ENCODE measurements around the gene TOP3A. TPM values are rescaled to one million over a fixed set of nuclear protein-coding genes. Genes with fewer than 3 reads are reported as not detected.

Gene TOP3A
- total and polyA plus RNA-seq, 3 experiments from 2014 or later = 21.7 to 72.8 (median 69.7) TPM

- no peak overlapping the region for H3K4me3 ChIP-seq (ENCODE audit: low read length)
- no peaks in the 10 kb centered on the region for H3K27me3 ChIP-seq (ENCODE audit: insufficient read depth, low read length, poor library complexity, severe bottlenecking)
- no peaks in the 10 kb centered on the region for H3K4me1 Mint-ChIP-seq
- CTCF ChIA-PET = no interaction called here
- no peaks in the 10 kb centered on the region for H3K9me3 ChIP-seq (ENCODE audit: low read length)
- H3K27ac Mint-ChIP-seq = peak overlapping the region in 2 of 8 donors; percentile 26 to 57
- POLR2A ChIA-PET = no interaction called here
- no peak for DNase-seq
- H3K36me3 ChIP-seq (ENCODE audit: insufficient read depth, low read length) = peaks cover 28% of the 10 kb centered on the region
- H3K36me3 Mint-ChIP-seq = peaks cover 4 to 76% (median 12%) of the 10 kb centered on the region in 3 donors
- H3K9me3 Mint-ChIP-seq = no peaks in the 10 kb centered on the region
- H3K27ac ChIP-seq (ENCODE audit: low read depth, low read length) = no peak overlapping the region
- no peaks in the 10 kb centered on the region for H3K4me1 ChIP-seq (ENCODE audit: insufficient read depth, low read length)
- no peak overlapping the region for H3K4me3 Mint-ChIP-seq
- H3K27me3 Mint-ChIP-seq = no peaks in the 10 kb centered on the region
These were observed 22.9 kb downstream of the TOP3A start for GRCh38 chr17:18291718-18292540.

- no peaks in the 10 kb centered on the region for H3K9me3 Mint-ChIP-seq
- Histone ChIP-seq H3K27ac (ENCODE audit: low read depth, low read length) (no peak overlapping the region), H3K4me3 (ENCODE audit: low read length) (no peak overlapping the region), H3K36me3 (ENCODE audit: insufficient read depth, low read length) (peaks cover 50% of the 10 kb centered on the region), H3K27me3 (ENCODE audit: insufficient read depth, low read length, poor library complexity, severe bottlenecking) (no peaks in the 10 kb centered on the region), H3K4me1 (ENCODE audit: insufficient read depth, low read length) (no peaks in the 10 kb centered on the region), H3K9me3 (ENCODE audit: low read length) (no peaks in the 10 kb centered on the region)
- POLR2A ChIA-PET = no interaction called here
- peaks cover 7 to 85% (median 18%) of the 10 kb centered on the region in 3 donors for H3K36me3 Mint-ChIP-seq
- H3K27me3 Mint-ChIP-seq = no peaks in the 10 kb centered on the region
- H3K27ac Mint-ChIP-seq = peak overlapping the region in 3 of 8 donors; percentile 13 to 72 (median 33)
- CTCF ChIA-PET = interaction anchor here (2.7 kb wide), 1 partner anchor 21 kb away, joined by 6 read pairs; no protein-coding TSS in a partner anchor
- H3K4me3 Mint-ChIP-seq = no peak overlapping the region
- no peaks in the 10 kb centered on the region for H3K4me1 Mint-ChIP-seq
- no peak for DNase-seq
These were observed 29.5 kb downstream of the TOP3A start for GRCh38 chr17:18285296-18285695.

DNA sequence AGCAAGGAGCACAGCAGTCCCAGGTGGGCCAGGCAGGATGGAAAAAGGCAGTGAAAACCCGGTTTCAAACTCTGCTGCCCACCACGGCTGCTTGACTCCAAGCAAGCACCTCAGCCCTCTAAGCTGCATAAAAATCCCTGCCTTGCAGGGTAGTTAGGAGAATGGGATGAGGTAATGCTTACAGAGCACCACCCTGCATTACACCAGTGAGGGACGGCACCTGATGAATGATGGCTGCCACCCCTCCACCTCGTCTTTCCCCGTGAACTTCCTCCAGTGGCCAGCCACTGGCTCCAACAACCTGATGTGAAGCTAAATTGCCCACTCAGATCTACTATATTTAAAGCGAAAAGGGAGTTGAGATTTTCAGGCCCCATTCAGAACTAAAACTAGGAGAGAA lies 33.0 kb downstream of the TOP3A start:
- peaks cover 51% of the 10 kb centered on the region for H3K36me3 ChIP-seq (ENCODE audit: insufficient read depth, low read length)
- Mint-ChIP-seq H3K27ac (peak overlapping the region in 1 of 8 donors; percentile 29), H3K4me1 (no peaks in the 10 kb centered on the region), H3K4me3 (no peak overlapping the region), H3K27me3 (no peaks in the 10 kb centered on the region), H3K36me3 (peaks cover 3 to 85% (median 15%) of the 10 kb centered on the region in 3 donors), H3K9me3 (no peaks in the 10 kb centered on the region)
- no peaks in the 10 kb centered on the region for H3K27me3 ChIP-seq (ENCODE audit: insufficient read depth, low read length, poor library complexity, severe bottlenecking)
- no peaks in the 10 kb centered on the region for H3K9me3 ChIP-seq (ENCODE audit: low read length)
- H3K27ac ChIP-seq (ENCODE audit: low read depth, low read length) = no peak overlapping the region
- ChIA-PET CTCF (no interaction called here), POLR2A (no interaction called here)
- H3K4me3 ChIP-seq (ENCODE audit: low read length) = no peak overlapping the region
- DNase-seq = no peak
- H3K4me1 ChIP-seq (ENCODE audit: insufficient read depth, low read length) = no peaks in the 10 kb centered on the region

DNA sequence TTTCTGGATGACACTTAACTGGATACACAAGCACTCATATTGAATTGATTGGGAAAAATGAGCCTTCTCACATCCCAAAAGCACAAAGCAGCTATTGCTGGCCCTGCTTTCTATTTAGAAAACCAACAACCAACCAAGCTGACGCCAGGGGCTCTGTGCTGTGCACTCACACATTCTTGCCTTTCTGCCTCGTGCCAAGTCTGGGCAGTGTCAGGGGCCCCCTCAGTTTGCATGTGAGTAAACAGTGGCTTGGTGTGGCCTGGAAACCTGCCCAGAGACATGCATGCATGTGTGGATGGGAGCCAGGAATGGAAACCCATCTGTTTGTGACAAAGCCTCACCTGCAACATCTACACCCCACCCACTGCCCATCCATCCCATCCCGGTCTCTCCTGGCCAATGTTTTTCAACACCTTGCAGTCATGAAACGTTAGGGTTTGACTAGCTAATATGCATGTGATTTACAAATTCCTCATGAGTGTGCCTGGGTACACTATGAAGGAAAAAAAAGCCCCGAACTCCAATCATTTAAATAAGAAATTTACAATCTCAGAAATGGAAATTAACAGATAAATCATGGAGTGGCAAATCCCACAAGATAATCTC lies 33.9 kb downstream of the TOP3A start:
- DNase-seq = no peak
- no peak overlapping the region for H3K4me3 ChIP-seq (ENCODE audit: low read length)
- peaks cover 60% of the 10 kb centered on the region for H3K36me3 ChIP-seq (ENCODE audit: insufficient read depth, low read length)
- Mint-ChIP-seq H3K9me3 (no peaks in the 10 kb centered on the region), H3K36me3 (peaks cover 3 to 88% (median 12%) of the 10 kb centered on the region in 3 donors), H3K27ac (no peak overlapping the region), H3K4me3 (no peak overlapping the region), H3K27me3 (no peaks in the 10 kb centered on the region), H3K4me1 (no peaks in the 10 kb centered on the region)
- ChIA-PET CTCF (no interaction called here), POLR2A (no interaction called here)
- H3K4me1 ChIP-seq (ENCODE audit: insufficient read depth, low read length) = no peaks in the 10 kb centered on the region
- H3K27ac ChIP-seq (ENCODE audit: low read depth, low read length) = no peak overlapping the region
- no peaks in the 10 kb centered on the region for H3K27me3 ChIP-seq (ENCODE audit: insufficient read depth, low read length, poor library complexity, severe bottlenecking)
- no peaks in the 10 kb centered on the region for H3K9me3 ChIP-seq (ENCODE audit: low read length)

GRCh38 chr17:18280249-18280648 lies 34.5 kb downstream of the TOP3A start:
- no peaks in the 10 kb centered on the region for H3K4me1 ChIP-seq (ENCODE audit: insufficient read depth, low read length)
- Mint-ChIP-seq H3K27me3 (no peaks in the 10 kb centered on the region), H3K4me1 (no peaks in the 10 kb centered on the region), H3K27ac (no peak overlapping the region), H3K36me3 (peaks cover 0 to 85% (median 11%) of the 10 kb centered on the region in 3 donors), H3K4me3 (no peak overlapping the region), H3K9me3 (no peaks in the 10 kb centered on the region)
- no peaks in the 10 kb centered on the region for H3K27me3 ChIP-seq (ENCODE audit: insufficient read depth, low read length, poor library complexity, severe bottlenecking)
- no peak for DNase-seq
- POLR2A ChIA-PET = no interaction called here
- CTCF ChIA-PET = no interaction called here
- H3K27ac ChIP-seq (ENCODE audit: low read depth, low read length) = no peak overlapping the region
- H3K9me3 ChIP-seq (ENCODE audit: low read length) = no peaks in the 10 kb centered on the region
- no peak overlapping the region for H3K4me3 ChIP-seq (ENCODE audit: low read length)
- peaks cover 57% of the 10 kb centered on the region for H3K36me3 ChIP-seq (ENCODE audit: insufficient read depth, low read length)

DNA sequence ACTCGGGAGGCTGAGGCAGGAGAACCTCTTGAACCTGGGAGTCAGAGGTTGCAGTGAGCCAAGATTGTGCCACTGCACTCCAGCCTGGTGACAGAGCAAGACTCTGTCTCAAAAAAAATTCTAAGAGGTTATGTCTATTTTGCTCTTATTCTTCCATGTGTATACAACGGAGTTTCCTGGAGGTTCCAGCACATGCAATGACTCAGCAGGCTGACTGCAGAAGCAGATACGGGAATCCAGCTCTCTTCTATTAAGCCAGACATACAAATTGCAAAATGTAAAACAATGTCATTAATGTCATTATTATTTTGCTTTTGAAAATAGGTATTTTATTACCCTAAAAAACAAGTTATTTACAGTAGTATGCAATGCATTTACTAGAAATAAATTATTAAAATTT lies 35.9 kb downstream of the TOP3A start:
- no peaks in the 10 kb centered on the region for H3K9me3 Mint-ChIP-seq
- no peaks in the 10 kb centered on the region for H3K27me3 Mint-ChIP-seq
- no peak overlapping the region for H3K27ac Mint-ChIP-seq
- Histone ChIP-seq H3K4me1 (ENCODE audit: insufficient read depth, low read length) (no peaks in the 10 kb centered on the region), H3K27me3 (ENCODE audit: insufficient read depth, low read length, poor library complexity, severe bottlenecking) (no peaks in the 10 kb centered on the region), H3K4me3 (ENCODE audit: low read length) (no peak overlapping the region), H3K9me3 (ENCODE audit: low read length) (no peaks in the 10 kb centered on the region), H3K27ac (ENCODE audit: low read depth, low read length) (no peak overlapping the region), H3K36me3 (ENCODE audit: insufficient read depth, low read length) (peaks cover 55% of the 10 kb centered on the region)
- peaks cover 0 to 82% (median 8%) of the 10 kb centered on the region in 3 donors for H3K36me3 Mint-ChIP-seq
- ChIA-PET POLR2A (no interaction called here), CTCF (no interaction called here)
- H3K4me3 Mint-ChIP-seq = no peak overlapping the region
- no peak for DNase-seq
- H3K4me1 Mint-ChIP-seq = no peaks in the 10 kb centered on the region

DNA sequence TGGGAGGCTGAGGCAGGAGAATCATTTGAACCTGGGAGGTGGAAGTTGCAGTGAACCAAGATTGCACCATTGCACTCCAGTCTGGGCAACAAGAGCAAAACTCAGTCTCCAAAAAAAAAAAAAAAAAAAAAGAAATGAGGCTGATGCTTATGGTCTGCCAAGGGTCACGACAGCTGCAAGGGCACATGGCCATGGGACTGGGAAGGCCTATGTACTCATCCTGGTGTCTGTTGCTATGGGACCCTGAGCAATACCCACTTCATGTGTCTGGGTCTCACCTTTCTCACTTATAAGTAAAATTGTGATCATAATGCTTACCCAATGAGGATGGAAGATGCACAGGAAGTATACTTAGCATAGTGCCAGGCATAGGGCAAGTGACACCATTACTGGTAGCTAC lies 37.7 kb downstream of the TOP3A start:
- Histone ChIP-seq H3K4me1 (ENCODE audit: insufficient read depth, low read length) (no peaks in the 10 kb centered on the region), H3K36me3 (ENCODE audit: insufficient read depth, low read length) (peaks cover 41% of the 10 kb centered on the region), H3K4me3 (ENCODE audit: low read length) (no peak overlapping the region), H3K27ac (ENCODE audit: low read depth, low read length) (no peak overlapping the region), H3K9me3 (ENCODE audit: low read length) (no peaks in the 10 kb centered on the region), H3K27me3 (ENCODE audit: insufficient read depth, low read length, poor library complexity, severe bottlenecking) (no peaks in the 10 kb centered on the region)
- DNase-seq = no peak
- peaks cover 0 to 2% (median 0%) of the 10 kb centered on the region in 3 donors for H3K4me1 Mint-ChIP-seq
- ChIA-PET POLR2A (no interaction called here), CTCF (interaction anchor here (1.4 kb wide), 1 partner anchor 60 kb away, joined by 3 read pairs; no protein-coding TSS in a partner anchor)
- no peak overlapping the region for H3K27ac Mint-ChIP-seq
- no peaks in the 10 kb centered on the region for H3K9me3 Mint-ChIP-seq
- H3K36me3 Mint-ChIP-seq = peaks cover 0 to 74% (median 5%) of the 10 kb centered on the region in 3 donors
- H3K27me3 Mint-ChIP-seq = no peaks in the 10 kb centered on the region
- no peak overlapping the region for H3K4me3 Mint-ChIP-seq
